D341Med (cell line): ENCODE data around the gene IQCE.

ENCODE experiments used
- DNase-seq: peaks from one replicate; pipeline ENCODE4 v3.0.0; 2012; ENCODE audit warnings: low spot score

Gene IQCE

GRCh38 chr7:2614631-2615330 lies 56.0 kb downstream of the IQCE start:
- DNase-seq = no peak

GRCh38 chr7:2616387-2617324 lies 57.9 kb downstream of the IQCE start:
- no peak for DNase-seq

- DNase-seq = no peak
These were observed 58.6 kb downstream of the IQCE start for GRCh38 chr7:2617325-2617905.

GRCh38 chr7:2619116-2619515 lies 60.3 kb downstream of the IQCE start:
- no peak for DNase-seq

- DNase-seq = no peak
These were observed 62.5 kb downstream of the IQCE start for GRCh38 chr7:2621061-2621828.

GRCh38 chr7:2621948-2622640 lies 63.3 kb downstream of the IQCE start:
- DNase-seq = no peak

- DNase-seq = no peak
These were observed 64.3 kb downstream of the IQCE start for GRCh38 chr7:2622869-2623697.

- no peak for DNase-seq
These were observed 64.9 kb downstream of the IQCE start for GRCh38 chr7:2623698-2624014.

GRCh38 chr7:2624293-2624886 lies 65.6 kb downstream of the IQCE start:
- no peak for DNase-seq

- no peak for DNase-seq
These were observed 67.8 kb downstream of the IQCE start for GRCh38 chr7:2626498-2627117.

GRCh38 chr7:2627258-2628129 lies 68.7 kb downstream of the IQCE start:
- DNase-seq = no peak

- DNase-seq = no peak
These were observed 69.3 kb downstream of the IQCE start for GRCh38 chr7:2628130-2628482.

GRCh38 chr7:2628891-2629290 lies 70.1 kb downstream of the IQCE start:
- DNase-seq = no peak

- no peak for DNase-seq
These were observed 71.2 kb downstream of the IQCE start for GRCh38 chr7:2629746-2630681.

GRCh38 chr7:2631946-2632732 lies 73.4 kb downstream of the IQCE start, which contains the start of gene TTYH3:
TSS of gene TTYH3 (plus strand) at chr7:2631986. CDS start at chr7:2632156, 170 bp downstream.
- no peak for DNase-seq

GRCh38 chr7:2632733-2633537 lies 74.2 kb downstream of the IQCE start:
- DNase-seq = peak; percentile 68
